DMS153 (cell line): Measurements from ENCODE around the gene RNASE7.
"Not testable (repeated sequence)": the region's sequence is repeated elsewhere in the genome, so short reads cannot be mapped to it uniquely, and the experiment has no call there.

Source experiments
- DNase-seq: peaks from one replicate; lab custom pipeline; 2025; lab: John Stamatoyannopoulos, UW

The RNASE7 gene, protein sequence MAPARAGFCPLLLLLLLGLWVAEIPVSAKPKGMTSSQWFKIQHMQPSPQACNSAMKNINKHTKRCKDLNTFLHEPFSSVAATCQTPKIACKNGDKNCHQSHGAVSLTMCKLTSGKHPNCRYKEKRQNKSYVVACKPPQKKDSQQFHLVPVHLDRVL

GRCh38 chr14:21041676-21042433, at the start of gene RNASE7:
RNASE7 (plus strand) TSS chr14:21042362; CDS start chr14:21042993, 631 bp downstream.
- DNase-seq = peak; percentile 1

DNA sequence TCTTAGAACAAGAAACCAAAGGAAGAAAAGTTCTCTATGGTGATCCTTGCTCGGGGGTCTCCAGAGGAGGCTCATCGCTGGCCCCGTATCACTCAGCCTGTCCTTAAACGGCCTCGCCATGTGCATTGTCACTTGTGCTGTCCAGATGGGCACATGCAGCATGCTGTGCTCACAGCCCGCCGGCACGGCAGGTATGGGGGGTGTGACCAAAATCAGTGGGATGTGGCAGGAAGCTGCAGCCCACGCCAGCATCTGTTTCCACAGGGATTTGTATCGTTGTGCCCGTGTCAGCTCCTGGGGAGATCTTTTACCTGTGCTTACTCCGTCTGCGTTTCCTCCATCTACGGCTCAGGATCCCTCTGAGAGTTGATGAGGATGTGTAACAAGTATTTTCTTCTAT, 45.6 kb upstream of the RNASE7 start:
- no peak for DNase-seq

DNA sequence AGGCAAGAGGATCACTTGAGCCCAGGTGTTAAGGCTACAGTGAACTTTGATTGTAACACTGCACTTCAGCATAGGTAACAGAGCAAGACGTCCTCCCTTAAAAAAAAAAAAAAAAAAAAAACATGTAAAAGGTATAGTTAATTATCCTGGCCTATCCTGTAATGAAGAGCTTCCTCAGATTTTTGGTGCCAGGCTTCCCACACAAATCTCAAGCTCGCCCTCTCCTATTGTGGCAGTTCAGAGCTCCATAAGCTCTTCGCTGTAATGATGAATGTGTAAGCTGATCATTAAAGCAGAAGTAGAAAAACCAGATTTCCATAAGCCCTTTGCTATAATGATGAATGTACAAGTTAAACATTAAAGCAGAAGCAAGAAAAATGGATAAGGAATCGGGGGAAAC, 45.0 kb upstream of the RNASE7 start:
- no peak for DNase-seq

DNA sequence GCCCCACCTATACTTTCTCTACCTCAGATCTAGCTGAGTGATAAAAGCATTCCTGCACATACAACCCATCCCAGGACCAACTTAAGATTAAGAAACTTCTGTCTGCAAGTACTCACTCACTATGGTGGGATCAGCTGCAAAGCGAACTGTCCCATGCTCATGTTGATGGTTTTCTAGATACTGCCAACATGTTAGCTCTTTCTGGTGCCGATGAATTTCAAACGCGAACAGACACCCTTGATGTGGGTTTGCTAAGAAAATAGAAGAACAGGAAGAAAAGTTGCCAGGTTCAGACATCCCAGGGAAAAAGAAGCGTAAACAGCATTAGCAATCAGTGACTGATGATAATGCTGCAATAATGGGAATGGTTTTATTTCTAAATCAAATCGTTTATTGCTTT, 44.6 kb upstream of the RNASE7 start:
- no peak for DNase-seq

DNA sequence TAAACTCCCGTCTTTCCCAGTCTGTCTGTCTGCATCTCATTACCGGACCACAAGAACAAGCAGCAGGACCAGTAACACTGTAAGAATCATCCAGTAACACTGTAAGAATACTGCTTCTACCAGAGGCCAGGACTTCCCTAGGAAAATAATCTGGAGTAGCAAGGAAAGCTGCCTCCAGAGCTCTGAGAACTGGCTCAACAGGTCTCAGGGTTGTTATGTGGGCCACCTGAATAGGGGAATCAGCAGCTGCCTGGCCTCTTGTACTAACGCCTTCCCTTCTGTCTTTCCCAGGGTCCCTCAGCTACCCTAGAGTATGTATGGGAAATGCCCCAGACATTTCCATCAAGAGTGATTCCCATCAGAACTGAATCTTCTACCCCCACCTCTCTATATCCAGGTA, 44.0 kb upstream of the RNASE7 start:
- DNase-seq = no peak

- DNase-seq = no peak
These were observed 43.3 kb upstream of the RNASE7 start, which contains the start of gene SLC39A2 for GRCh38 chr14:20998674-20999366. SLC39A2 (plus strand) TSS chr14:20999293; CDS start chr14:20999447, 154 bp downstream.

- DNase-seq = no peak
These were observed 42.6 kb upstream of the RNASE7 start for GRCh38 chr14:20999591-20999990.

DNA sequence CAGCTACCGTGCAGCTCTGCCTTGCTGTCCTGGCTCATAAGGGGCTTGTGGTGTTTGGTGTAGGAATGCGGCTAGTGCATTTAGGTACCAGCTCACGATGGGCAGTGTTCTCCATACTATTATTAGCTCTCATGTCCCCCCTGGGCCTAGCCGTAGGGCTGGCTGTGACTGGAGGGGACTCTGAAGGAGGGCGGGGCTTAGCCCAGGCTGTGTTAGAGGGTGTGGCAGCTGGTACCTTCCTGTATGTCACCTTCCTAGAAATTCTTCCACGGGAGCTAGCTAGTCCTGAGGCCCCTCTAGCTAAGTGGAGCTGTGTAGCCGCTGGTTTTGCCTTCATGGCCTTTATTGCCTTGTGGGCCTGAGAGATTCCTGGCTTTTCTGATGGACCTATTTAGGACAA, 40.9 kb upstream of the RNASE7 start:
- no peak for DNase-seq

GRCh38 chr14:21003788-21004346, 38.3 kb upstream of the RNASE7 start:
- no peak for DNase-seq

- DNase-seq = not testable (repeated sequence)
These were observed 32.4 kb upstream of the RNASE7 start for GRCh38 chr14:21009721-21010120.

DNA sequence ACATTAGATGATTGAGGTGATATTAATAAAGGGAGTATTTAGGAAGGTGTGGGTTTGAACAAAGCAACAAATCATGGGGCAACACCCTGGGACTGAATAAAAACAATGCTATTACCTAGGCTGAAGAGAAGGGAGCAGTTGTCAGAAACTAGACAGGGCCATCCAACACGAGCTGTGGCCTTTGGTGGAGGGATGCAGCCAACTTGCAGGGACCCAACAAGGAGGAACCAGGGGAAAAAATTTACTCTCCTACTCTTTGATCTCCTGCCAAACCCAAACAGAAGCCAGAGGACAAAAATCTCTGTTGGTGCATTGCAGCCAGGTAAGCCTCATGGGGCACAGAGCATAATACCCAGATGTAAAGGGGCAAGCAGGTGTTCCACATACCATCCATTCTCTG, 31.0 kb upstream of the RNASE7 start:
- no peak for DNase-seq

- DNase-seq = peak; percentile 68
These were observed 27.4 kb upstream of the RNASE7 start for GRCh38 chr14:21014761-21015190.

DNA sequence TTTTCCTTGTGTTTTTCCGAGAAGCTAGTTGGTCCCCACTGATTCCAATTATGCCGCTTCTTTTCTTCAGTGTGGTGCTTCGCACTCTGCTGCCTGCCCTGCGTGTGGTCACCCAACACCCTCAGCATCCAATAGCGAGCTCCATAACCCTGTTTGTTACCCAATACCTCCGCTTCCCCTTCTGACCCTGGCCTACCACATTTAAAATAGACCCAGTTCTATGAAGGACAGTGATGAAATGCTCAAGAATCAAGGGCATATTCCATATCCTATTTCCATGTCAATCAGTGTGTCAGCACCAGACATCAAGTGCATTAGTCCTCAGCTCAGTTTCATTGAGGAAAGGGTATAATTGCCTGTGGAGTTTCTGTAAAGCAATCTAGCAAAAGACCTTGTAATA, 26.9 kb upstream of the RNASE7 start:
- DNase-seq = no peak

GRCh38 chr14:21016413-21017190, 25.6 kb upstream of the RNASE7 start:
- no peak for DNase-seq

- no peak for DNase-seq
These were observed 24.5 kb upstream of the RNASE7 start for GRCh38 chr14:21017528-21018245.

DNA sequence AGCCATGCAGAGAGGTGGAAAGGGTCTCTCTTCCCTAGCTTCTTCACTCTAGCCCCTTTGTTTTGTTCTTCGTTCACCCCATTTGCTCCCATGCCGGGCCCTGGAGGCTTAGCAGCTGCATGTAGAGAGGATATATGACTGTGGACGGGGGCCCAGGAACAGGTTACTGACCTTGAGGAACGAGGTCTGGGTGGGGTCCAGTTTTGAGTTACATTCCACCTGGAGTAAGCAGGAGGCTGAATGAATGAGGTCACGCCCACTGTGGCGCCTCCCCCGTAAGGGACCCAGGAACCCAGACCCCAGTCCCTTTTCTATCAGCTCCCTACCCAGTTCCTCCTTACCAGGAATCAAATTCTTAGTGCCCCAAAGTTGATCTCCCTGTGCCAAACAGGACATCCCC, 23.9 kb upstream of the RNASE7 start:
- no peak for DNase-seq

- DNase-seq = no peak
These were observed 23.4 kb upstream of the RNASE7 start for GRCh38 chr14:21018781-21019180.

DNA sequence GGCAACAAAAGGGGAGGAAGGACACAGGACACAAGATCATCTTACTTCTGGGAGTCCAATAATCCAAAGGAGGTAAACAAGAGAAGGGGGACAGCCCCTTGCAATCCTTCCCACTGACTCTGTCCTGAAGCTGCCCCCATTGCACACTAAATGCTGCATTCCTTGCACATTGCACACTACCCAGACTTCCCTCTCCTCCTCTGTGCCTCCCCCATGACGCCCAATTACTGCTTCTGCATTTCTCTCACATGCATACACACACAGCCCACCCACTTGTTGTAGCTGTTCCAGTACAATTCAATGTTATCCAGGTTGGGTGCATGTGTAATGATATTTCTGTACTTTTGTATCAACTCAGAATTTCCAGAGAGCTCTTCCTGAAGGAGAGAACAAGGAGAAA, 22.8 kb upstream of the RNASE7 start:
- no peak for DNase-seq

DNA sequence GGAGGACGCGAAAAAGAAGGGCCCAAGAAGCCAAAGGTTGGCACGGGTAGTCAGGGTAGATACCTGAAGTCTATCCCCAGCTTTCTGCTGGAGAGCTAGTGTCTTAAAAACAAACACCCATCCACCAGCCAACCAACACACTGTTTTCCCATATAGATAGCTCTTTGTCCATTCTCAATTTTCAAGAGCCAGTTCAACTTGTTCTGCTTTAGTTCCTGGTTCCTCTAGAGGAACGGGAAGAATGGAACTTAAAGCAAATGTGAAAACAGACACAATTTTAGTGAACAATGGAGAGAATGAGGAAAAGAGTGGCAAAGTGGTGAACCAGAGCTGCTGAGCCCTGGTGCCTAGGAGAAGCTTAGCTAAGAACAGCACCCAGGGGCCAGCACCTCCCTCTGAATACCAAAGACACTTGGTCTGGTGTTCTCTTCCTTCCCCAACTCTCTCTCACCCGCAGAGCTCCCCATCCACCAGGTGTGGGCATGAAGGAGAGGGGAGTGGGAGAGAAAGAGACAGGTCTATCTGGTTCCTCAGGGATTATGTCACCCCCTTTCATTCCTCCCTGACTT, 21.1 kb upstream of the RNASE7 start:
- no peak for DNase-seq

GRCh38 chr14:21022686-21023085, 19.5 kb upstream of the RNASE7 start:
- DNase-seq = no peak

- DNase-seq = no peak
These were observed 19.0 kb upstream of the RNASE7 start for GRCh38 chr14:21023174-21023573.
